ENCODE results near the gene GPR173.

The GPR173 gene

GRCh38 chrX:53071604-53072417, 23.2 kb downstream of the GPR173 start:
- peak; percentile 77 for DNase-seq

GRCh38 chrX:53072418-53073114, 24.0 kb downstream of the GPR173 start:
- DNase-seq = no peak

GRCh38 chrX:53073115-53073586, 24.6 kb downstream of the GPR173 start:
- DNase-seq = no peak

- DNase-seq = no peak
Measured at GRCh38 chrX:53075011-53075410, 26.4 kb downstream of the GPR173 start.

GRCh38 chrX:53076671-53077070, 28.1 kb downstream of the GPR173 start:
- DNase-seq = no peak

GRCh38 chrX:53077207-53078197, 28.9 kb downstream of the GPR173 start:
- no peak for DNase-seq

GRCh38 chrX:53078943-53079342, 30.4 kb downstream of the GPR173 start:
- no peak for DNase-seq

GRCh38 chrX:53080628-53081580, 32.3 kb downstream of the GPR173 start:
- peak; percentile 32 for DNase-seq

GRCh38 chrX:53081925-53082772, 33.6 kb downstream of the GPR173 start, which contains the start of gene TSPYL2:
TSS of gene TSPYL2 (plus strand) at chrX:53082367. CDS start at chrX:53082499, 132 bp downstream.
- DNase-seq = peak; percentile 95

GRCh38 chrX:53082773-53083616, 34.4 kb downstream of the GPR173 start:
- no peak for DNase-seq

GRCh38 chrX:53084043-53084570, 35.5 kb downstream of the GPR173 start:
- DNase-seq = no peak

- no peak for DNase-seq
Measured at GRCh38 chrX:53084863-53085262, 36.3 kb downstream of the GPR173 start.

- no peak for DNase-seq
Measured at GRCh38 chrX:53085661-53086229, 37.2 kb downstream of the GPR173 start.

GRCh38 chrX:53086464-53086863, 37.9 kb downstream of the GPR173 start:
- no peak for DNase-seq

- no peak for DNase-seq
Measured at GRCh38 chrX:53087388-53087831, 38.8 kb downstream of the GPR173 start.

- DNase-seq = peak; percentile 84
Measured at GRCh38 chrX:53088136-53088974, 39.8 kb downstream of the GPR173 start.

GRCh38 chrX:53089224-53089842, 40.7 kb downstream of the GPR173 start:
- peak; percentile 65 for DNase-seq

Measured in CD4-positive, alpha-beta T cell treated with Interleukin-17A for 4 hours (primary cell).